ENCODE results near the gene TUBGCP4. TPM values are rescaled to one million over a fixed set of nuclear protein-coding genes. Genes with fewer than 3 reads are reported as not detected.

Gene TUBGCP4
- total RNA-seq, 1 experiment from 2014 or later, result 16.9 TPM

Other genes starting within 250 kb of the TUBGCP4 start
- 15.8 and 16.1 TPM in 2 replicates for gene TMEM62, start 237.5 kb upstream of the TUBGCP4 start, total RNA-seq (2014; rRNA removed; shearing (Covaris generic))
- 89.4 and 90.1 TPM in 2 replicates for gene CCNDBP1, start 185.7 kb upstream of the TUBGCP4 start, total RNA-seq (2014; rRNA removed; shearing (Covaris generic))
- not detected in 2 replicates for gene EPB42, start 150.1 kb upstream of the TUBGCP4 start, total RNA-seq (2014; rRNA removed; shearing (Covaris generic))
- not detected in 2 replicates for gene TGM5, start 104.2 kb upstream of the TUBGCP4 start, total RNA-seq (2014; rRNA removed; shearing (Covaris generic))
- not detected in 2 replicates for gene TGM7, start 68.8 kb upstream of the TUBGCP4 start, total RNA-seq (2014; rRNA removed; shearing (Covaris generic))
- gene LCMT2, start 40.5 kb upstream of the TUBGCP4 start, total RNA-seq (2014; rRNA removed; shearing (Covaris generic)), result 9.5 and 14.7 TPM in 2 replicates
- 12.7 and 13.4 TPM in 2 replicates for gene ZSCAN29, start 58 bp upstream of the TUBGCP4 start, total RNA-seq (2014; rRNA removed; shearing (Covaris generic))
- gene TP53BP1, start 122.1 kb downstream of the TUBGCP4 start, total RNA-seq (2014; rRNA removed; shearing (Covaris generic)), result 25.4 and 26.7 TPM in 2 replicates
- 1.6 and 2.4 TPM in 2 replicates for gene MAP1A, start 146.5 kb downstream of the TUBGCP4 start, total RNA-seq (2014; rRNA removed; shearing (Covaris generic))
- 16.7 and 16.9 TPM in 2 replicates for gene PPIP5K1, start 219.1 kb downstream of the TUBGCP4 start, total RNA-seq (2014; rRNA removed; shearing (Covaris generic))
- gene CKMT1B, start 222.9 kb downstream of the TUBGCP4 start, total RNA-seq (2014; rRNA removed; shearing (Covaris generic)), result not detected in 2 replicates
- gene STRC, start 247.7 kb downstream of the TUBGCP4 start, total RNA-seq (2014; rRNA removed; shearing (Covaris generic)), result not detected in 2 replicates

Measured in RPMI7951 (cell line).